ENCODE results near the gene KIF18B.

KIF18B gene

DNA sequence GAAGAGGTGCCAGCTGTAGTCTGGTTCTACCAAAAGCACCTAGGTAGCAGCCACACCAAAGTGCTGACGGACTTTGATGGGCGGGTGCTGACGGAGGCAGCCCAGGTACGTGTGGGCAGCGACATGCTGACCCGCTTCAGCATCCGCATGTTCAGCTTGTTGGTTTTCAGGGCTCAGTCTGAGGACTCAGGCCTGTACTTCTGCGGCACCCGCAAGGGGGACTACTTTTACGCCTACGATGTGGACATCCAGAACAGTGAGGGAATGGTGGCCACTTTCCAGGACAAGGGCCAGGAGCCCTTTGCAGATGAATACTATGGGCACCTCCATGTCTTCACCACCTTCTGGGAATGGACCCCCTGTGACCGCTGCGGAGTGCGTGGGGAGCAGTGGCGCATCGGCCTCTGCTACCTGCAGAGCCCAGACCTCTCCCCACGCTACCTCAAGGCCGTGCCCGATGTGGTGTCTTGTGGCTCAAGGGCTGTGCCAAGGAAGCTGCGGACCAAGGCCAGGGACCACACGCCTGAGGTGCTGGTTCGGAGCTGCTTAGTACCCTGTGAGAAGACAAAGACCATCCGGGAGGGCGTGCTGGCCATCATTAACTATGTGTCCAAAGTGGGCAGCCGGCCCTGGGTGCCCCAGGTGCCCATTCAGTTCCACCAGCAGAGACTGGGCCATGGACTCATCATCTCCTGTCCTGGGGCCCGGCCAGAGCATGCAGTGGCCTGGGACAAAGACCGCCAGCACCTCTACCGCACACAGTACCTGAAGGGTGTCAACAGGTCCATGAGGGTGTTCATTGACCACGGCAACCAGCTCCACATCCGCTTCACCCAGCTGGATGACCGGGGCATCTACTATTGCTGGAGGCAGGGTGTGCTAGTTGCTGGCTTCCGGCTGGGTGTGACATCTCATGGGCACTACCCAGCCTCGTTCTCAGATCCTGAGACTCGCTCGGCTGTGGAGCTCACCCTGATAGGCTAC lies 43.3 kb downstream of the KIF18B start:
- DNase-seq = no peak

DNA sequence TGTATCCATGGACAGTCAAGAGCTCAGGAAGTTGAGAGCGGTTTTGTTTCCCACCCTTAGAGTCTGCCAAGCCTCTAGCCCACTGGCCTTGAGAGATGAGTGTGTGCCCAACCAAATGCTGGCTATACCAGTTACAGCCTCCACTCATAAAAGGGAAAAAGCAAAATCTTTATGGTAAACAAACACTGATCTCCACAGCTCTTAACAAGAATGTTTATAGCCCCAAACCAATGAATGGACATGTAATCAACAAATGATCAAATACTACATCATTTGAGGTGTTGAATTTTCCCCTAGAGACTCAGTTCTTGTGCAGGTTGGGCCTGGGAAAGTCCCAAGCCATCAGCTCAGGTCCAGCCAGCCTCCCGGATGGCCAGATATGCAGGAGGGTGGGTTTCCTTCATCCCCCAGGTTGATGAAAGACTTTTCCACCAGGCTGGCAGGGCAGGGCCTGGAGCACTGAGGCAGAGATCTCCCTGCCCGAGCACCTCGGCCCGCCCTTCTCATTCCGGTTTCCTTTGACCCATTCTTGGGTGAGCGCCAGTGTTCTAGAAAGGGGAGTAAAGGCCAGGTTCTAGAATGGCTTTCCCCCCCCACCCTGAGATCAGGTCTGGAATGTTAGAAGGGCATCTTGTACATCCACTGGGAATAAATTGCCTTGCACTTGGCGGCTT lies 44.4 kb downstream of the KIF18B start:
- no peak for DNase-seq

- DNase-seq = no peak
Observed at GRCh38 chr17:44902135-44902760, 45.3 kb downstream of the KIF18B start.

DNA sequence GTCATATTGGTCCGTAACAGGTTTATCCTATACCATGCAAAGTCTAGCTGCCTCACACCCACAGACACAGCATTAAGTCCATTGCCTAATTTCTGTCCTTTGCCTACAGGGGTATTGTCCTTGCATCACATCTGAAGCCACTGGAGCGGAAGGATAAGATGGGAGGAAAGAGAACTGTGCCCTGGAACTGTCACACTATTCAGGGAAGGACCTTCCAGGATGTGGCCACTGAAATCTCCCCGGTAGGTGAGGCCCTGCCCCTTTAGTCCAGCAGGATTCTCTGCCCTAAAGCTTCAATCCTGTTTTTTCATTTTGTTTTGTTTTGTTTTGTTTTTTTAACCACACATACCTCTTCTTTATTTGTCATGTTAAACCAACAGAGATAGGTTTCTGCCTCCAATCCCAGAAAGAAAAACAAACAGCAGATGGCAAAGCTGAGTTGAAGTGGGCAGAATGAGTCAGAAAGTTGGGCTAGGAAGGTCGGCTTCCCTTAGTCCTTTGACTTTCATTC lies 46.1 kb downstream of the KIF18B start:
- no peak for DNase-seq

DNA sequence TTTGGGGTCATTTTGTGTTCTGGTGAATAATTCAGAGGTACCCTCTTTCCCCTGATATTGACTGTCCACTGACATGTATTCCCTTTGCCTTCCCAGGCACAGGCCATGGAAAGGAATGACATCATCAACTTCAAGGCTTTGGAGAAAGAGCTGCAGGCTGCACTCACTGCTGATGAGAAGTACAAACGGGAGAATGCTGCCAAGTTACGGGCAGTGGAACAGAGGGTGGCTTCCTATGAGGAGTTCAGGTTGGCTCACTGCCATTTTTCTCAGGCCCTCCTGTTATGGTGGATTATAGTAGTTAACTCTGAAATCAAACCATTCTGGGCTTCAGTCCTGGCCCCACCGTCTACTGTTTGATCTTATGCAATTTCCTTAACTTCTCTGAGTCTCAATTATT lies 46.7 kb downstream of the KIF18B start:
- peak; percentile 60 for DNase-seq

DNA sequence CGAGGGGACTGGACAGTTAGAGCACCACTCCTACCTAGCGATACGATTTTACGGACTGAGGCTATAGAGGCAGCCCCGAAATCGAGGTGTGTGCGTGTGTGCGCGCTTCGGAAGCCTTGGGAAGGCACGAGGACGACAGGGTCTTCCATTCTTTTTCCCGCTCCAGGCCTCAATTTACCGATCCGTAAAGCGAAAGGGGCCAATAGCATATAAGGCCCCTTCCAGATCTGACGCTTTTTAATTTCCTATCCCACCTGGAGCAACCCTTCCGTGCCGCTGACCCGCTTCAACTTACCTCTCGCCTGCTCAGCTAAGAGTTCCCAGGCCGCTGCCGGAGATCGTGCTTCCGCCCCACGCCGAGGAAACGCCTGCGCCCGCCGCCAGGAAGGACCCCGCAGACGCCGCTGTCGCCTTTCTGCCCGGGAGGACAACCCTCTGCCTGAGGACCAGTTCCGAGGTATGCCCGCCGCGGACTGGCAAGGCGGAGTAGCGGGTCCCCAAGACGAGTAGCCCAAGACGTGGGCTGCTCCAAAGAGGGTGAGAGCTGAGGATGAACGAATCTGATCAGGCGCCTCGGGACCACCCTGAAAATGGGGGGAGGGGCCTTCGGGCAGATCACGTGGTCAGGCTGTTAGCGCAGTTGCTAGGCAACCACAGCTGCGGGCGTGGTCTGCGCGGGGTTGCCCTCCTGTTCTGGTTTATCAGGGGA lies 48.3 kb downstream of the KIF18B start, which contains the start of gene EFTUD2:
Gene EFTUD2 (minus strand): TSS at position 372 of the 709 bp plus-strand sequence. CDS start 4,924 bp downstream, outside the sequence.
- peak; percentile 98 for DNase-seq

DNA sequence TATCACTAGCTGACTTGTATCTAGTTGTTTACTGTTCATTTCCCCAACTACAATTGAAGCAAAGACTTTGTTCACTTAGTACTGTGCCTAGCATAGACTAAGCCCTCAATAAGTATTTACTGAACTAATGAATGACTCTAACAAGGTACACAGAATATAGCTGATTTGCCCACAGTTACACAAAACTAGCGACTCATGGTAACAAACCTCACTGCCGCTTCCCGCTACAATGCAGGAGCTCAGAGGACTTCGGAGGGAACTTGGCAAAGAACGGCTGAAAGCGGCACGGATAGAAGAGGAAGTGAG lies 48.9 kb downstream of the KIF18B start:
- no peak for DNase-seq

DNA sequence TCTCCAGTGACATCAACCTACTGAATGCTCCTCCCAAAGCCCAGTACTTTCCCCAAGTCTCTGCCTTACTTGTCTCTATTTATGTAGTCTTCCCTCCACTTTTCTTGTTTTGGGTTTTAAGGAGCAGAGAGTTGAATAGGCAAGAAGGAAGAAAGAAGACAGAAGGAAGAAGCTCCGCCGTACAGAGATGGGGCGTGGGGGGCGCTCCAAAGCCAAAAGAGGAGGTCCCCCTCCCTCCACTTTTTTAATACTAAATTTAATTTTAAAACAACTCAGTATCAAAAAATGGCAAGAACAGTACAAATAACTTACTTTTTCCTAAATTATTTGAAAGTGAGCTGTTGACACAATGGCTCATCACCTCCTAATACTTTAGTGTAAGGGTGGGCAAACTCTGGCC lies 52.9 kb downstream of the KIF18B start:
- DNase-seq = no peak

DNA sequence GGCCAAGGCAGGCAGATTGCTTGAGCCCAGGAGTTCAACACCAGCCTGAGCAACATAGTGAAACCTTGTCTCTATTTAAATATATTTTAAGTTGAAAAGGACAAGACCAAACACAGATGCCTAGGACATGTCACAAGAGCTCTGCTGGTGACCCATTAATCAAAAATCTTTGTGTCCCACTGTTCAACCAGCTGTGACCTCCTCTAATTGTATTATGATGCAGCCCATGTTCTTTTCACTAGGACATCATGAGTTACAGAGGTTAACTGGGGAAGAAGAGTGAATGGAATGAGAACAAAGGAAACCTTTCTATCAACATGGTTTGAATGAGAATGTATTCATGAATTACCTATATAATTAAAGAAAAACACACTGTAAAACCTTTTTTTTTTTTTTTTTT lies 55.3 kb downstream of the KIF18B start:
- DNase-seq = peak; percentile 21

- DNase-seq = no peak
Observed at GRCh38 chr17:44889003-44889402, 58.6 kb downstream of the KIF18B start.

DNA sequence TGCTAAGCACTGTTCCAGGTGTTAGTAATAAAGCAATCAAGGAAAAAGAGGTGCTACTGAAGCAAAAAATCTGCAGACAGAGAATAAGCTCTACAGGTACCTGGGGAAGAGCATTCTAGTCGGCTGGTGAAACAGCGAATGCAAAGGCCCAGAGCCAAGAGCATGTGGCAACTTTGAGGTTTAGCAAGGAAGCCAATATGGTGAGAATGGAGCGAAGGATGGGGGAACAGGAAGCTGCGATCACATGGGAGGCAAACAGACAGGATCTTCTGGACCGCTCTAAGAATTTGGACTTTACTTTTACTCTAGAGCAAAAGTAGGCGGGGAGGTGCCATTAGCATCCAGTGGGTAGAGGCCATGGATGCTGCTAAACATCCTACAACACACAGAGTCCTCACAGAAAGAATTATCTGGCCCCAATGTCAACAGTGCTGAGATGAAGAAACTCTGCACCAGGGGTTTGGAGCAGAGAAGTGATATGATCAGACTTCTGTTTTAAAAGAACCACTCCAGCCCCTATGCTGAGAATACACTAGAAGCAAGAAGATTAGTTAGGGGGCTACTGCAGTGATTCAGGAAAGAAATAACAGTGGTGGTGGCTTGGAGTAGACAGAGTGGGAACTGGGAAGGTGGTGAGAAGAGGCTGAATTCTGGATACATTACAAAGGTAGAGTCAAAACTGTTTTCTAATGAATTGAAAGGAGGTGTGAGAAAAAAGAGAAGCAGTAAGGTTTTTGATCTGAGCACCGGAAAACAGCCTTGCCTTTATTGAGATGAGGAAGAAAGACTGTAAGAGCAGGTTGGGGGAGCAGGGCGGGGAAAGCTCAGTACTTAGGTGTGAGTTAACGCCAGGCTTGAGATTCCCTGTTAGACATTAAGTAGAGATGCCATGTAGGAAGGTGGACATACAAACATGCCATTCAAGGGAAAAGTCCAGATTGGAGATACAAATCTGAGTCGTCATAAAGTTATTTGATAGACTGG lies 59.3 kb downstream of the KIF18B start:
- DNase-seq = no peak

DNA sequence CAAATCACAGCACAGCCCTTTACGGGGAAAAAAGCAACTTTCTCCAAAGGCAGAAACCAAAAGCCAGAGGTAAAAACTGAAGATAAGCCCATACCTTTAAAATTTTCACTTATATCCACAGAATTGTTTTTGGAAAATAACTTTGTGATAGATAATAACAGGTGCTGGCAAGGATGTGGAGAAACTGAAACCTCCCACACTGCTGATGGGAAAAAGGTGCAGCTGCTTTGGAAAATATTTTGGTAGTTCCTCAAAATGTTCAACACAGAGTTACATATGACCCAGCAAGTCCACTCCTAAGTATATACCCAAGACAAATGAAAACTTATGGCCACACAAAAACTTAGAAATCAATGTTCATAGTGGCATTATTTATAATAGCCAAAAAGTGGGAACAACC lies 60.6 kb downstream of the KIF18B start:
- no peak for DNase-seq

GRCh38 chr17:44884941-44885340 lies 62.6 kb downstream of the KIF18B start:
- no peak for DNase-seq

DNA sequence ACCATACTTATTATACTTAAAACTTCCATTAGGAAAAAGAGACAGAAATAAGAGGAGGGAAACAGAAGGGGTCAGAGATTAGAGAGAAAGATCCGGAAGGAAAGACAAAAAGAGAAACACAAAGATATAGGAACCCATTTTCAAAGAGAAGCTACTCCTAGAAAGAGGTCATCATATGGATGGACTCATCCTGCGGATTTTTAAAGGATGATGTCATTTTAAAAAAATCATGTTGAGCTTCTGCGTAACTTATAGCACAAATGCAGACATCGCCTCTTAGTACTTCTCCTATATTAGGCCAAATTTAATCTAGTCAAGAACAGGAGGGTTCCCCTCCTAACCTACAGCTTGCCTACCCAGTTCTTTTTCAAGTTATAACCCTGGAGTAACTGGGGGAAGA lies 66.4 kb downstream of the KIF18B start:
- DNase-seq = no peak

DNA sequence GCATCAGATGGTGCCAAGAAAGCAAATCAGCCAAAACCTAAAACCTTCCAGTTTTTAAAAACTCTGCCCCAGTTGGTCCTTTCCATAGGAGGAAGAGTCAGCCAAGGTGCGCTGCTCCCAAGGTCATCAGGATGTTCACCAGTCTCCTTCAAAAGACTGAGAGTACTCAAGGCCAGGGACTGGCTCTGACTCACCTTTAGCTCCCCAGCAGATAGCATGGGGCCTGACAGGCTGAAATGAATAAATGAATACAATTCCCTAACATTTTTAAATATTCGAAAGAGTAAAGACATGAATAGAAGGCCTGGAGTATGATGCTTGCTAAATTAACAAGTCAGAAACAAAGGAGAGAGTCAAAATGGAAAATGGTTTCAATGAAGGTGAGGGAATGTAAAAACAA lies 67.5 kb downstream of the KIF18B start:
- no peak for DNase-seq

GRCh38 chr17:44879376-44879775 lies 68.2 kb downstream of the KIF18B start:
- DNase-seq = no peak

GRCh38 chr17:44878627-44879221 lies 68.8 kb downstream of the KIF18B start:
- peak; percentile 80 for DNase-seq

- no peak for DNase-seq
Observed at GRCh38 chr17:44877121-44877520, 70.5 kb downstream of the KIF18B start.

DNA sequence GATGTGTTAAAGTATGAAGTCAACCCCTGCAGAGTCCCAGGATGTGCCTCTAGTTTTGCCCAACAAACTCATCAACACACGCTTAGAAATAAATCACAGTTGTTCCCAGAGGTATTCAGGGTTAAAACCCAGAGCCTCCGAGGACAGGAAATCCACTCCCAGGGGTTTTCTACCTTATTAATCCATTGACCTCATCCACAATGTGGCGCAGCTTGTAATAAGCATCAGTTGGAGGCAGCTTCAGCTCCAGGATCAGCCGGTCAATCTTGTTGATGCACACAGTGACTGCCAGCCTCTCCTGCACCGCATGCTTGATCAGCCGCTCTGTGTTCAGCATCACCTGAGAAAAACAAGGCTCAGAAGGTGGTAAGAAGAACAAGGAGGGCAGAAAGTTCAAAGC lies 71.8 kb downstream of the KIF18B start:
- DNase-seq = no peak

Measured in eye (tissue), 1 donor.